SK-N-SH treated with all-trans-retinoic acid at 6 μM for 48 hours (cell line): Measurements from ENCODE around the gene TAF1B.
A peak's percentile ranks its signal among the peaks of the same experiment; 100 is the strongest.

Experiments used
- ATAC-seq: fragments of 200-7000 bp; cut with Tn5 transposase; 3 replicates; pipeline ENCODE4 v1.9.1; 2020; ENCODE audit warnings: mild to moderate bottlenecking, moderate library complexity
- ARNTL ChIP-seq: fragments of 450-650 bp; formaldehyde crosslinking; IDR thresholded peaks from 2 replicates; pipeline ENCODE4 v1.5.0; 2020; ENCODE audit warnings: low read depth, mild to moderate bottlenecking, moderate library complexity, borderline replicate concordance
- BACH2 ChIP-seq: fragments of 250-450 bp; sonication (Bioruptor Pico); IDR thresholded peaks from 2 replicates; pipeline ENCODE4 v1.9.0; 2021; ENCODE audit warnings: mild to moderate bottlenecking, borderline replicate concordance
- CREB5 ChIP-seq: fragments of 250-450 bp; sonication (Bioruptor Pico); IDR thresholded peaks from 2 replicates; pipeline ENCODE4 v1.5.1; 2020; ENCODE audit warnings: low read depth, mild to moderate bottlenecking, moderate library complexity
- CSRNP3 ChIP-seq: fragments of 250-450 bp; sonication (Bioruptor Pico); IDR thresholded peaks from 2 replicates; pipeline ENCODE4 v1.5.1; 2021; ENCODE audit warnings: mild to moderate bottlenecking, moderate library complexity
- ESRRG ChIP-seq: fragments of 250-450 bp; sonication (Bioruptor Pico); IDR thresholded peaks from 2 replicates; pipeline ENCODE4 v1.6.1; 2021; ENCODE audit warnings: mild to moderate bottlenecking
- GLIS3 ChIP-seq: fragments of 250-450 bp; sonication (Bioruptor Pico); IDR thresholded peaks from 2 replicates; pipeline ENCODE4 v1.5.0; 2020; ENCODE audit warnings: mild to moderate bottlenecking, moderate library complexity
- ISL1 ChIP-seq: fragments of 250-450 bp; sonication (Bioruptor Pico); IDR thresholded peaks from 2 replicates; pipeline ENCODE4 v2.1.2; 2022; ENCODE audit warnings: mild to moderate bottlenecking, moderate library complexity
- OSR1 ChIP-seq: fragments of 250-450 bp; sonication (Bioruptor Pico); IDR thresholded peaks from 2 replicates; pipeline ENCODE4 v1.8.0; 2022; ENCODE audit warnings: moderate library complexity, mild to moderate bottlenecking, inconsistent platforms
- PATZ1 ChIP-seq: fragments of 250-450 bp; sonication (Bioruptor Pico); IDR thresholded peaks from 2 replicates; pipeline ENCODE4 v1.8.0; 2020; ENCODE audit warnings: mild to moderate bottlenecking, moderate library complexity, borderline replicate concordance
- POU6F1 ChIP-seq: fragments of 250-450 bp; sonication (Bioruptor Pico); IDR thresholded peaks from 2 replicates; pipeline ENCODE4 v1.8.0; 2021; ENCODE audit warnings: low read depth, mild to moderate bottlenecking, moderate library complexity, borderline replicate concordance
- PPARA ChIP-seq: fragments of 250-450 bp; sonication (Bioruptor Pico); IDR thresholded peaks from 2 replicates; pipeline ENCODE4 v1.5.0; 2020; ENCODE audit warnings: mild to moderate bottlenecking, borderline replicate concordance
- RARB ChIP-seq: fragments of 250-450 bp; sonication (Bioruptor Pico); IDR thresholded peaks from 2 replicates; pipeline ENCODE4 v1.8.0; 2021; ENCODE audit warnings: mild to moderate bottlenecking, moderate library complexity
- SNAI2 ChIP-seq: fragments of 250-450 bp; sonication (Bioruptor Pico); IDR thresholded peaks from 2 replicates; pipeline ENCODE4 v1.5.0; 2020; ENCODE audit warnings: mild to moderate bottlenecking, moderate library complexity
- TCF4 ChIP-seq: fragments of 250-450 bp; sonication (Bioruptor Pico); IDR thresholded peaks from 2 replicates; pipeline ENCODE4 v1.8.0; 2021; ENCODE audit warnings: mild to moderate bottlenecking, moderate library complexity, borderline replicate concordance
- TOX ChIP-seq: fragments of 250-450 bp; sonication (Bioruptor Pico); IDR thresholded peaks from 2 replicates; pipeline ENCODE4 v1.8.0; 2021; ENCODE audit warnings: mild to moderate bottlenecking, moderate library complexity, borderline replicate concordance
- TSHZ2 ChIP-seq: fragments of 250-450 bp; sonication (Bioruptor Pico); IDR thresholded peaks from 2 replicates; pipeline ENCODE4 v1.5.0; 2020; ENCODE audit warnings: mild to moderate bottlenecking, moderate library complexity
- ZC3H10 ChIP-seq: fragments of 250-450 bp; sonication (Bioruptor Pico); IDR thresholded peaks from 2 replicates; pipeline ENCODE4 v1.5.1; 2021; ENCODE audit warnings: mild to moderate bottlenecking, moderate library complexity
- ZFP3 ChIP-seq: fragments of 250-450 bp; sonication (Bioruptor Pico); IDR thresholded peaks from 2 replicates; pipeline ENCODE4 v1.5.0; 2020; ENCODE audit warnings: mild to moderate bottlenecking, moderate library complexity
- ZFP30 ChIP-seq: fragments of 450-650 bp; formaldehyde crosslinking; IDR thresholded peaks from 2 replicates; pipeline ENCODE4 v1.5.0; 2022; ENCODE audit warnings: mild to moderate bottlenecking, moderate library complexity
- ZNF565 ChIP-seq: fragments of 450-650 bp; formaldehyde crosslinking; conservative IDR thresholded peaks from 2 replicates; pipeline ENCODE4 v1.5.0; 2020; ENCODE audit warnings: low read depth, mild to moderate bottlenecking, moderate library complexity
- ZNF70 ChIP-seq: fragments of 450-650 bp; formaldehyde crosslinking; IDR thresholded peaks from 2 replicates; pipeline ENCODE4 v1.5.0; 2020; ENCODE audit warnings: mild to moderate bottlenecking, moderate library complexity
- ZNF8 ChIP-seq: fragments of 450-650 bp; formaldehyde crosslinking; IDR thresholded peaks from 2 replicates; pipeline ENCODE4 v1.5.0; 2020; ENCODE audit warnings: mild to moderate bottlenecking, moderate library complexity

Gene TAF1B

GRCh38 chr2:9974343-9974742 lies 131.1 kb downstream of the TAF1B start:
- ATAC-seq = no peak
- TF ChIP-seq SNAI2 (CRISPR knock-in tag) (no peak), OSR1 (CRISPR knock-in tag) (no peak), ZFP3 (CRISPR knock-in tag) (no peak), ZNF70 (CRISPR knock-in tag) (no peak), CSRNP3 (no peak), PATZ1 (CRISPR knock-in tag) (no peak), PPARA (CRISPR knock-in tag) (no peak), RARB (CRISPR knock-in tag) (no peak)
- TF ChIP-seq, all 23 proteins: peak for 0

GRCh38 chr2:9975328-9975727 lies 132.1 kb downstream of the TAF1B start:
- ATAC-seq = peak; percentile 37
- TF ChIP-seq TCF4 (CRISPR knock-in tag) = no peak
- no peak for TF ChIP-seq RARB (CRISPR knock-in tag)
- TF ChIP-seq ARNTL (CRISPR knock-in tag) = no peak
- TF ChIP-seq TSHZ2 = no peak
- no peak for TF ChIP-seq ZNF565 (CRISPR knock-in tag)
- TF ChIP-seq ZNF70 (CRISPR knock-in tag) = no peak
- no peak for TF ChIP-seq TOX (CRISPR knock-in tag)
- no peak for TF ChIP-seq ISL1
- TF ChIP-seq POU6F1 (CRISPR knock-in tag) = no peak
- TF ChIP-seq ZNF8 (CRISPR knock-in tag) = no peak
- no peak for TF ChIP-seq ZFP3 (CRISPR knock-in tag)
- no peak for TF ChIP-seq CREB5 (CRISPR knock-in tag)
- TF ChIP-seq ZFP30 (CRISPR knock-in tag) = no peak
- TF ChIP-seq GLIS3 (CRISPR knock-in tag) = no peak
- TF ChIP-seq OSR1 (CRISPR knock-in tag) = no peak
- no peak for TF ChIP-seq ZC3H10 (CRISPR knock-in tag)
- no peak for TF ChIP-seq BACH2 (CRISPR knock-in tag)
- no peak for TF ChIP-seq ESRRG (CRISPR knock-in tag)

- ATAC-seq = peak; percentile 86
- TF ChIP-seq CREB5 (CRISPR knock-in tag) (peak; percentile 65; the same call in 1 of the 2 replicates), ZC3H10 (CRISPR knock-in tag) (no peak), ZNF8 (CRISPR knock-in tag) (peak; percentile 60; the same call in 1 of the 2 replicates), ZFP3 (CRISPR knock-in tag) (peak; percentile 87), BACH2 (CRISPR knock-in tag) (no peak)
- TF ChIP-seq, all 23 proteins: peak for 3
Measured at GRCh38 chr2:9975805-9976447, 132.7 kb downstream of the TAF1B start.
